Heart left ventricle (tissue), 16 donors: ENCODE data around the gene BAZ2B. TPM values are rescaled to one million over a fixed set of nuclear protein-coding genes. Genes with fewer than 3 reads are reported as not detected.
"Not testable (repeated sequence)": the region's sequence is repeated elsewhere in the genome, so short reads cannot be mapped to it uniquely, and the experiment has no call there.

Experiments used
- ATAC-seq, 4 donors: fragments of 200-7000 bp; cut with Tn5 transposase; one replicate each; pipeline ENCODE4 v1.9.1; 2020 to 2022; ENCODE audit warnings: moderate library complexity in 4 of 4, mild to moderate bottlenecking in 3 of 4, moderate number of reproducible peaks in 1 of 4
- DNase-seq, 5 donors: peaks; one replicate each; pipeline ENCODE4 v3.0.0-alpha.2; 2020
- H3K27ac ChIP-seq, 12 donors: fragments of 200-600 bp; sonication (generic) in 4 of 12; one replicate each; pipeline versions ENCODE4 v1.5.0 to v1.8.0; 2016 to 2022; ENCODE audit warnings: mild to moderate bottlenecking in 2 of 12
- H3K27me3 ChIP-seq, 9 donors: fragments of 200-600 bp; sonication (generic) in 2 of 9; one replicate each; pipeline versions ENCODE4 v1.5.1 to v1.8.0; 2016 to 2022; ENCODE audit warnings: mild to moderate bottlenecking in 3 of 9
- H3K36me3 ChIP-seq, 9 donors: fragments of 200-600 bp; sonication (generic) in 2 of 9; one replicate each; pipeline versions ENCODE4 v1.5.0 to v1.8.0; 2018 to 2022; ENCODE audit warnings: mild to moderate bottlenecking in 2 of 9
- H3K4me1 ChIP-seq, 12 donors: fragments of 200-600 bp; sonication (generic) in 4 of 12; one replicate each; pipeline versions ENCODE4 v1.5.0 to v1.8.0; 2016 to 2022; ENCODE audit warnings: mild to moderate bottlenecking in 3 of 12
- H3K4me3 ChIP-seq, 12 donors: fragments of 200-600 bp; sonication (generic) in 4 of 12; one replicate each; pipeline versions ENCODE4 v1.5.0 to v1.8.0; 2017 to 2022; ENCODE audit warnings: mild to moderate bottlenecking in 9 of 12, moderate library complexity in 4 of 12
- H3K9me3 ChIP-seq, 12 donors: fragments of 200-600 bp; sonication (generic) in 4 of 12; one replicate each; pipeline versions ENCODE4 v1.5.0 to v1.8.0; 2016 to 2022; ENCODE audit warnings: mild to moderate bottlenecking in 1 of 12
- POLR2A ChIP-seq, 2 donors: fragments of 450-650 bp; IDR thresholded peaks; one replicate each; pipeline ENCODE4 v1.6.1; 2017; ENCODE audit warnings: antibody characterized with exemption in 2 of 2, mild to moderate bottlenecking in 2 of 2, moderate library complexity in 2 of 2
- WGBS, 4 donors: extraction: QIAGEN DNeasy Blood & Tissue Kit in 2 of 4; methylation state at CpG; one replicate each; pipeline versions ENCODE4 v1.1.5 to v1.1.7; 2013 to 2018; 5-methylcytosine and 5-hydroxymethylcytosine counted together
- intact Hi-C, 10 donors: fragments of 100-400 bp; cut with DNase I; formaldehyde crosslinking; loops; one replicate each; pipeline versions ENCODE4 v1.11.1 to v1.14.2; 2022
- polyA plus RNA-seq, 2 donors: library from polyadenylated mRNA; stranded (reverse); fragments of 200-250 nt; gene quantifications; one replicate each; pipeline ENCODE4 v1.2.3, GENCODE V29; 2013
- total RNA-seq, 9 donors: library from RNA; depleted of rRNA in 2 of 9; stranded (reverse); fragments of >200 nt in 2 of 9; fragmentation: NEBNext Ultra II Directional in 3 of 9; extraction: Animal tissue kit (Norgen Biotek cat#: 25700) in 3 of 9; gene quantifications; one replicate each; pipeline versions ENCODE4 v1.1.0 to v1.2.4, GENCODE V29; 2016 to 2023
- TF ChIP-seq, protein P1 (sequence below), 12 donors: fragments of 200-600 bp; sonication (generic) in 4 of 12; IDR thresholded peaks; one replicate each; pipeline versions ENCODE4 v1.5.0 to v1.8.0; 2018 to 2022; ENCODE audit warnings: antibody characterized with exemption in 12 of 12, mild to moderate bottlenecking in 5 of 12
- donor health status: ischemic (EF 13 %, LVEDD 7.1; RV severe dilation, severe dysfunction).
- donor health status: healthy with polysubstance abuse.
- donor health status: DM: no; HTN: yes; CAD: no.
- donor health status: DM: no; HTN: no; CAD: no.
- donor health status: ischemic (EF 25% LVEDD 6.9; RV normal size, moderate dysfunction).
- donor health status: ischemic (EF 25% LVEDD 5.7; RV mildly dilated, moderate dysfunction).
- donor health status: healthy.
- donor health status: DM: yes; HTN: yes; CAD: no.
- donor health status: ischemic (EF 35%, LVEDD 5.7; RV mildly dilated, moderate dysfunction).
- donor health status: nonischemic (EF 11% LVEDD 7.7; RV severe dilation, severe dysfunction).
- donor health status: DM: yes; HTN: yes; CAD: no.
- donor health status: PGD.
- donor health status: ischemic (EF 29% LVEDD 5.4; RV normal size, mild dysfunction).
- donor health status: nonischemic (EF 23%, LVEDD 6.1; RV moderate dilation, normal function).

The BAZ2B gene
- total and polyA plus RNA-seq, 11 donors = 15.3 to 56.5 (median 40.2) TPM

- intact Hi-C loops = no loop called here
- no peak for TF ChIP-seq POLR2A (IDR thresholded peaks at IDR 0.05)
- H3K27ac ChIP-seq = no peak overlapping the region
Measured at GRCh38 chr2:159545085-159545484, 71.3 kb downstream of the BAZ2B start.

GRCh38 chr2:159542101-159542500 lies 74.2 kb downstream of the BAZ2B start:
- DNase-seq (no peak), ATAC-seq (no peak)
- Histone ChIP-seq H3K4me3 (no peak overlapping the region), H3K27me3 (no peaks in the 10 kb centered on the region), H3K27ac (no peak overlapping the region), H3K9me3 (peaks cover 0 to 18% (median 10%) of the 10 kb centered on the region in 12 donors), H3K36me3 (peaks cover 0 to 28% (median 10%) of the 10 kb centered on the region in 9 donors), H3K4me1 (peaks cover 0 to 4% (median 0%) of the 10 kb centered on the region in 12 donors)
- TF ChIP-seq POLR2A (IDR thresholded peaks at IDR 0.05) = no peak
- TF ChIP-seq, protein P1, sequence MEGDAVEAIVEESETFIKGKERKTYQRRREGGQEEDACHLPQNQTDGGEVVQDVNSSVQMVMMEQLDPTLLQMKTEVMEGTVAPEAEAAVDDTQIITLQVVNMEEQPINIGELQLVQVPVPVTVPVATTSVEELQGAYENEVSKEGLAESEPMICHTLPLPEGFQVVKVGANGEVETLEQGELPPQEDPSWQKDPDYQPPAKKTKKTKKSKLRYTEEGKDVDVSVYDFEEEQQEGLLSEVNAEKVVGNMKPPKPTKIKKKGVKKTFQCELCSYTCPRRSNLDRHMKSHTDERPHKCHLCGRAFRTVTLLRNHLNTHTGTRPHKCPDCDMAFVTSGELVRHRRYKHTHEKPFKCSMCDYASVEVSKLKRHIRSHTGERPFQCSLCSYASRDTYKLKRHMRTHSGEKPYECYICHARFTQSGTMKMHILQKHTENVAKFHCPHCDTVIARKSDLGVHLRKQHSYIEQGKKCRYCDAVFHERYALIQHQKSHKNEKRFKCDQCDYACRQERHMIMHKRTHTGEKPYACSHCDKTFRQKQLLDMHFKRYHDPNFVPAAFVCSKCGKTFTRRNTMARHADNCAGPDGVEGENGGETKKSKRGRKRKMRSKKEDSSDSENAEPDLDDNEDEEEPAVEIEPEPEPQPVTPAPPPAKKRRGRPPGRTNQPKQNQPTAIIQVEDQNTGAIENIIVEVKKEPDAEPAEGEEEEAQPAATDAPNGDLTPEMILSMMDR (IDR thresholded peaks at IDR 0.05) = no peak
- intact Hi-C loops = no loop called here

More at GRCh38 chr2:159545085-159545484, 71.3 kb downstream of the BAZ2B start:
- ATAC-seq (no peak), DNase-seq (no peak)
- Histone ChIP-seq H3K4me1 (peaks cover 0 to 16% (median 0%) of the 10 kb centered on the region in 12 donors), H3K27me3 (no peaks in the 10 kb centered on the region), H3K4me3 (no peak overlapping the region), H3K9me3 (peaks cover 0 to 18% (median 10%) of the 10 kb centered on the region in 12 donors), H3K36me3 (peaks cover 0 to 26% (median 10%) of the 10 kb centered on the region in 9 donors)
- WGBS, 4 donors = 95 to 100% (median 97%) methylated on average over 1 of the region's 1 CpG

DNA sequence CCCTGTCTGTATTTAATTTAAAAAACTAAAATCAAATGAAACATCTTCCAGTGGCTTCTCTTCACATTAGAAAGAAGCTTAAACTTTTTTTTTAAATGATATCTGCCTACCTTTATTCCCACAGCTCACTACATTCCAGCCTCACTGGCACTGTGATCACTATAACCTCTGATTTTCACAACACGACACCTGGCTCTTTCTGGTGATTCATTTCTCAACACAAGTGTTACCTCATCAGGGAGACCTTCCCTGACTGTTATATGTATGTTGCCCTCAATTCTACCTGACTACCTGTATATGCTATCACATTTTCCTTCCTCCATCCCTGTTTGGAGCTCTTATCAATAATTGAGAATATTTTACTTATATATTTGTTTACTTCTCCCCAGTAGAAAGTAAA lies 76.6 kb downstream of the BAZ2B start:
- WGBS, 4 donors = 96 to 100% (median 98%) methylated on average over 1 of the region's 1 CpG
- no peak overlapping the region for H3K4me3 ChIP-seq
- intact Hi-C loops = no loop called here
- no peak for TF ChIP-seq POLR2A (IDR thresholded peaks at IDR 0.05)
- TF ChIP-seq, protein P1 (IDR thresholded peaks at IDR 0.05) = no peak
- no peaks in the 10 kb centered on the region for H3K27me3 ChIP-seq
- DNase-seq (no peak), ATAC-seq (no peak)
- H3K4me1 ChIP-seq = no peaks in the 10 kb centered on the region
- peaks cover 0 to 18% (median 10%) of the 10 kb centered on the region in 12 donors for H3K9me3 ChIP-seq
- peaks cover 0 to 28% (median 10%) of the 10 kb centered on the region in 9 donors for H3K36me3 ChIP-seq
- no peak overlapping the region for H3K27ac ChIP-seq

DNA sequence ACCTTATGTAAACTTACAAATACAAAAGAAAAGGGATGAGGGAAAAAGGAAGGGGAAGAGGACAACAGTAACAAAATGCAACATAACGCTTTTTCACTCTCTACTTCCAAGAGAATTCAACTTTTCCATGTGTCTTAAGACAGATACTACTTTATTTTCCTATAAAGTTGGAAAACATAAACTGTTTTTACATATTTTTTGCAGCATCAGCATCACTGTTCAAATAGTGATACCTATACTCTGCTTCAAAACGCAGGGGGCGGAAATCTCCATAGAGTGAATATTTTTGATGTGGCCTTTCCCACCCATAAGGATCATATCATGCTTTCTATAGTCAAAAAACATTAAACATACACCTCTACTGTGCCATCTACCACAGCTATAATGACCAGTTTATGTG lies 77.5 kb downstream of the BAZ2B start:
- H3K36me3 ChIP-seq = peaks cover 0 to 28% (median 11%) of the 10 kb centered on the region in 9 donors
- H3K4me1 ChIP-seq = no peaks in the 10 kb centered on the region
- ATAC-seq (no peak), DNase-seq (no peak)
- H3K27me3 ChIP-seq = no peaks in the 10 kb centered on the region
- WGBS, 4 donors = 94 to 98% (median 97%) methylated on average over 3 of the region's 3 CpGs
- H3K27ac ChIP-seq = no peak overlapping the region
- peaks cover 0 to 18% (median 10%) of the 10 kb centered on the region in 12 donors for H3K9me3 ChIP-seq
- H3K4me3 ChIP-seq = no peak overlapping the region
- intact Hi-C loops = no loop called here
- TF ChIP-seq POLR2A (IDR thresholded peaks at IDR 0.05) = no peak
- TF ChIP-seq, protein P1 (IDR thresholded peaks at IDR 0.05) = no peak

- DNase-seq, intact Hi-C loops, H3K4me3 ChIP-seq, H3K4me1 ChIP-seq, H3K36me3 ChIP-seq, ATAC-seq, H3K27me3 ChIP-seq, H3K9me3 ChIP-seq, H3K27ac ChIP-seq: not testable (repeated sequence)
- WGBS, 4 donors = 95 to 98% (median 96%) methylated on average over 4 of the region's 4 CpGs
Measured at GRCh38 chr2:159535261-159535660, 81.1 kb downstream of the BAZ2B start.
